ENCODE results near the gene RAB11FIP4. TPM values are rescaled to one million over a fixed set of nuclear protein-coding genes. Genes with fewer than 3 reads are reported as not detected.
A peak's percentile ranks its signal among the peaks of the same experiment; 100 is the strongest.

Gene RAB11FIP4
- total and polyA plus RNA-seq, 2 donors (not counting 1 experiment from before 2014, with no cell fraction given): 0.16 to 0.66 TPM

- H3K27me3 ChIP-seq (ENCODE audit: control insufficient read depth, insufficient read depth, low read length): peaks cover 23% of the 10 kb centered on the region
- no peak overlapping the region for H3K4me2 ChIP-seq (ENCODE audit: extremely low read depth, insufficient read depth, low read length)
- no peak overlapping the region for H3K4me3 ChIP-seq (replicated peaks in 1 of 4; ENCODE audit: control extremely low read depth in 1 of 4, insufficient read depth in 1 of 4, low read depth in 3 of 4, low read length in 4 of 4)
- H4K20me1 ChIP-seq (ENCODE audit: control insufficient read depth, extremely low read depth, insufficient read depth, low read length): peaks cover 2% of the 10 kb centered on the region
- no peaks in the 10 kb centered on the region for H3K9me3 ChIP-seq (ENCODE audit: control insufficient read depth, insufficient read depth, low read depth, low read length)
- no peak overlapping the region for H3K9ac ChIP-seq (ENCODE audit: insufficient read depth, low read length)
- no peaks in the 10 kb centered on the region for H3K79me2 ChIP-seq (ENCODE audit: control insufficient read depth, insufficient read depth, low read length)
- DNase-seq (ENCODE audit: low read depth in 2 of 2): peak; percentile 2 to 8
- no peaks in the 10 kb centered on the region for H3K36me3 ChIP-seq (ENCODE audit: control insufficient read depth, insufficient read depth, low read length)
- no peak overlapping the region for H3K27ac ChIP-seq (ENCODE audit: insufficient read depth, low read length)
- H3K4me1 ChIP-seq (ENCODE audit: control insufficient read depth, extremely low read depth, insufficient read depth, low read length): no peaks in the 10 kb centered on the region
- H2AFZ ChIP-seq (ENCODE audit: low read length): no peak overlapping the region
- TF ChIP-seq EZH2 (IDR thresholded peaks at IDR 0.05; ENCODE audit: low read length, missing control alignments): no peak
- TF ChIP-seq, protein P1, sequence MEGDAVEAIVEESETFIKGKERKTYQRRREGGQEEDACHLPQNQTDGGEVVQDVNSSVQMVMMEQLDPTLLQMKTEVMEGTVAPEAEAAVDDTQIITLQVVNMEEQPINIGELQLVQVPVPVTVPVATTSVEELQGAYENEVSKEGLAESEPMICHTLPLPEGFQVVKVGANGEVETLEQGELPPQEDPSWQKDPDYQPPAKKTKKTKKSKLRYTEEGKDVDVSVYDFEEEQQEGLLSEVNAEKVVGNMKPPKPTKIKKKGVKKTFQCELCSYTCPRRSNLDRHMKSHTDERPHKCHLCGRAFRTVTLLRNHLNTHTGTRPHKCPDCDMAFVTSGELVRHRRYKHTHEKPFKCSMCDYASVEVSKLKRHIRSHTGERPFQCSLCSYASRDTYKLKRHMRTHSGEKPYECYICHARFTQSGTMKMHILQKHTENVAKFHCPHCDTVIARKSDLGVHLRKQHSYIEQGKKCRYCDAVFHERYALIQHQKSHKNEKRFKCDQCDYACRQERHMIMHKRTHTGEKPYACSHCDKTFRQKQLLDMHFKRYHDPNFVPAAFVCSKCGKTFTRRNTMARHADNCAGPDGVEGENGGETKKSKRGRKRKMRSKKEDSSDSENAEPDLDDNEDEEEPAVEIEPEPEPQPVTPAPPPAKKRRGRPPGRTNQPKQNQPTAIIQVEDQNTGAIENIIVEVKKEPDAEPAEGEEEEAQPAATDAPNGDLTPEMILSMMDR (conservative IDR thresholded peaks at IDR 0.05 in 1 of 2, IDR thresholded peaks at IDR 0.05 in 1 of 2; ENCODE audit: low read depth in 1 of 2, low read length in 2 of 2): peak; percentile 59 to 80
Measured at GRCh38 chr17:31388770-31389656, 2.5 kb upstream of the RAB11FIP4 start.

GRCh38 chr17:31389657-31390381, 1.7 kb upstream of the RAB11FIP4 start:
- no peak for DNase-seq (ENCODE audit: low read depth in 2 of 2)
- H4K20me1 ChIP-seq (ENCODE audit: control insufficient read depth, extremely low read depth, insufficient read depth, low read length): peaks cover 2% of the 10 kb centered on the region
- H3K27me3 ChIP-seq (ENCODE audit: control insufficient read depth, insufficient read depth, low read length): peaks cover 23% of the 10 kb centered on the region

DNA sequence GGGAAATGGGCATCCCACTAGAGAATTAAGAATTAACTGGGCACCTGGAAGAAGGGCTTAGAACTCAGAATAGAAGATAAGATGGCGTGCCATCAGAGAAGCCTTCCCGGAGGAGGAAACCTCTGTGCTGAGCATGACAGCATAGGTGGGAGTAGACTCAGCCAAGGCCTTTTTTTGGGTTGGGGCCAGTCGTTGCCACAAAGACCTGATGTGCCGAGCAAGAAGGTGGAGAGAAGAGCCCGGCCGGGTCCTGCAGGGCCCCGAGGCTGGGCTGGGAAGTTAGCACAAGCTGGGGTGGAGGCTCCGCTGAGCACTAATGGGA, 1.1 kb upstream of the RAB11FIP4 start:
- no peaks in the 10 kb centered on the region for H3K4me1 ChIP-seq (ENCODE audit: control insufficient read depth, extremely low read depth, insufficient read depth, low read length)
- H3K79me2 ChIP-seq (ENCODE audit: control insufficient read depth, insufficient read depth, low read length): no peaks in the 10 kb centered on the region
- no peak overlapping the region for H3K4me2 ChIP-seq (ENCODE audit: extremely low read depth, insufficient read depth, low read length)
- no peak for TF ChIP-seq EZH2 (IDR thresholded peaks at IDR 0.05; ENCODE audit: low read length, missing control alignments)
- TF ChIP-seq, protein P1 (conservative IDR thresholded peaks at IDR 0.05 in 1 of 2, IDR thresholded peaks at IDR 0.05 in 1 of 2; ENCODE audit: low read depth in 1 of 2, low read length in 2 of 2): no peak
- no peak overlapping the region for H3K4me3 ChIP-seq (replicated peaks in 1 of 4; ENCODE audit: control extremely low read depth in 1 of 4, insufficient read depth in 1 of 4, low read depth in 3 of 4, low read length in 4 of 4)
- no peak for DNase-seq (ENCODE audit: low read depth in 2 of 2)
- no peaks in the 10 kb centered on the region for H3K36me3 ChIP-seq (ENCODE audit: control insufficient read depth, insufficient read depth, low read length)
- no peak overlapping the region for H2AFZ ChIP-seq (ENCODE audit: low read length)
- no peak overlapping the region for H3K27ac ChIP-seq (ENCODE audit: insufficient read depth, low read length)
- H3K9me3 ChIP-seq (ENCODE audit: control insufficient read depth, insufficient read depth, low read depth, low read length): no peaks in the 10 kb centered on the region
- H3K9ac ChIP-seq (ENCODE audit: insufficient read depth, low read length): no peak overlapping the region
- peaks cover 26% of the 10 kb centered on the region for H3K27me3 ChIP-seq (ENCODE audit: control insufficient read depth, insufficient read depth, low read length)
- peaks cover 2% of the 10 kb centered on the region for H4K20me1 ChIP-seq (ENCODE audit: control insufficient read depth, extremely low read depth, insufficient read depth, low read length)

More at GRCh38 chr17:31389657-31390381, 1.7 kb upstream of the RAB11FIP4 start:
- TF ChIP-seq EZH2 (IDR thresholded peaks at IDR 0.05; ENCODE audit: low read length, missing control alignments): no peak
- TF ChIP-seq, protein P1 (conservative IDR thresholded peaks at IDR 0.05 in 1 of 2, IDR thresholded peaks at IDR 0.05 in 1 of 2; ENCODE audit: low read depth in 1 of 2, low read length in 2 of 2): no peak
- no peak overlapping the region for H3K9ac ChIP-seq (ENCODE audit: insufficient read depth, low read length)
- H2AFZ ChIP-seq (ENCODE audit: low read length): no peak overlapping the region
- H3K27ac ChIP-seq (ENCODE audit: insufficient read depth, low read length): no peak overlapping the region
- no peaks in the 10 kb centered on the region for H3K9me3 ChIP-seq (ENCODE audit: control insufficient read depth, insufficient read depth, low read depth, low read length)
- H3K4me3 ChIP-seq (replicated peaks in 1 of 4; ENCODE audit: control extremely low read depth in 1 of 4, insufficient read depth in 1 of 4, low read depth in 3 of 4, low read length in 4 of 4): no peak overlapping the region
- no peak overlapping the region for H3K4me2 ChIP-seq (ENCODE audit: extremely low read depth, insufficient read depth, low read length)
- H3K79me2 ChIP-seq (ENCODE audit: control insufficient read depth, insufficient read depth, low read length): no peaks in the 10 kb centered on the region
- H3K36me3 ChIP-seq (ENCODE audit: control insufficient read depth, insufficient read depth, low read length): no peaks in the 10 kb centered on the region
- H3K4me1 ChIP-seq (ENCODE audit: control insufficient read depth, extremely low read depth, insufficient read depth, low read length): no peaks in the 10 kb centered on the region
